Measurements from ENCODE around the gene DNAI2.

The DNAI2 gene

DNA sequence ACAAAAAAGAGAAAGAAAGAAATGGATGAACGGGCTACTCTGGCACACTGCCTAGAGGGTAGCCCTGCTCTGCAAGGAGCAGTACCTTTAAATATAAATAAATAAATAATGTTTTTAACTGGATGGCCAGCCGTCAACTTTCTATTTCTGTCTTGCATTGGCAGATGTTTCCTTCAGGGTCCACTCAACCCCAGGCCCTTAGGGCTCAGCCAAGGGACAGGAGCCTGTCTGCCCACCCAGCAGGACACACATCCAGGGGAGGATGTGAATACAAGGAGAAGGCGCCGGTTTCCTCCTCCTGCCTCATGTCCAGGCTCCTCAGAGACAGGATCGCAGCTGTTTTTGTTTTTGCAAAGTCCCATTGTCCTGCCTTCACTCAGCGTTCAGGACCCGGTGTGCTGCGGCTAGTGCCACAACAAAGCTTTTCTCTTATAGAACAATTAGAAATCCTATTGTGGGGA lies 38.1 kb upstream of the DNAI2 start:
- no peak overlapping the region for H3K4ac ChIP-seq (ENCODE audit: low read length)
- H2AK5ac ChIP-seq (ENCODE audit: low read depth, low read length) = no peak overlapping the region
- H3K79me1 ChIP-seq (ENCODE audit: low read depth, low read length) = no peaks in the 10 kb centered on the region
- no peaks in the 10 kb centered on the region for H3K9me3 ChIP-seq (replicated peaks in 1 of 2; ENCODE audit: control insufficient read depth in 2 of 2, insufficient read depth in 1 of 2, low read depth in 1 of 2, low read length in 2 of 2)
- no peak overlapping the region for H2BK5ac ChIP-seq (ENCODE audit: low read length)
- H3K27me3 ChIP-seq (ENCODE audit: control insufficient read depth in 3 of 3, insufficient read depth in 3 of 3, low read depth in 1 of 3, low read length in 3 of 3) = no peaks in the 10 kb centered on the region
- peaks cover 13 to 25% of the 10 kb centered on the region in 2 donors for H3K4me1 ChIP-seq (ENCODE audit: control insufficient read depth in 2 of 2, insufficient read depth in 1 of 2, low read depth in 1 of 2, low read length in 2 of 2)
- no peak overlapping the region for H4K91ac ChIP-seq (ENCODE audit: low read depth, low read length, poor library complexity)
- no peak overlapping the region for H2AFZ ChIP-seq (ENCODE audit: low read length)
- no peak overlapping the region for H2BK120ac ChIP-seq (ENCODE audit: low read depth, low read length)
- no peak overlapping the region for H3K27ac ChIP-seq (replicated peaks; ENCODE audit: low read length)
- H3K14ac ChIP-seq (ENCODE audit: low read length) = no peak overlapping the region
- H3K23ac ChIP-seq (ENCODE audit: low read depth, low read length, poor library complexity) = no peak overlapping the region
- no peak overlapping the region for H2BK12ac ChIP-seq (ENCODE audit: low read length)
- peaks cover 0 to 32% of the 10 kb centered on the region in 2 donors for H3K36me3 ChIP-seq (replicated peaks in 1 of 2; ENCODE audit: control insufficient read depth in 2 of 2, insufficient read depth in 2 of 2, low read length in 2 of 2)
- H4K8ac ChIP-seq (ENCODE audit: low read depth, low read length) = no peak overlapping the region
- H3K18ac ChIP-seq (ENCODE audit: low read length) = no peak overlapping the region
- no peak for DNase-seq (ENCODE audit: low spot score)
- H3K4me2 ChIP-seq (ENCODE audit: insufficient read depth, low read length, poor library complexity, severe bottlenecking) = no peak overlapping the region
- H3K4me3 ChIP-seq (ENCODE audit: low read length in 2 of 2) = no peak overlapping the region
- no peak overlapping the region for H3K9ac ChIP-seq (ENCODE audit: low read depth, low read length, poor library complexity)
- no CpG with 5 or more reads among the region's 8 CpGs for WGBS, 2 donors (ENCODE audit: extremely low coverage in 2 of 2, insufficient read length in 2 of 2, insufficient replicate concordance in 1 of 2)
- H2BK15ac ChIP-seq (ENCODE audit: low read length) = no peak overlapping the region

- Histone ChIP-seq H3K4me2 (ENCODE audit: insufficient read depth, low read length, poor library complexity, severe bottlenecking) (no peak overlapping the region), H3K79me1 (ENCODE audit: low read depth, low read length) (no peaks in the 10 kb centered on the region), H3K4me3 (ENCODE audit: low read length in 2 of 2) (no peak overlapping the region), H4K8ac (ENCODE audit: low read depth, low read length) (no peak overlapping the region), H3K9ac (ENCODE audit: low read depth, low read length, poor library complexity) (no peak overlapping the region), H2BK15ac (ENCODE audit: low read length) (no peak overlapping the region), H4K91ac (ENCODE audit: low read depth, low read length, poor library complexity) (no peak overlapping the region), H2BK120ac (ENCODE audit: low read depth, low read length) (no peak overlapping the region), H2BK5ac (ENCODE audit: low read length) (no peak overlapping the region), H3K23ac (ENCODE audit: low read depth, low read length, poor library complexity) (no peak overlapping the region), H2BK12ac (ENCODE audit: low read length) (no peak overlapping the region), H2AK5ac (ENCODE audit: low read depth, low read length) (no peak overlapping the region), H3K14ac (ENCODE audit: low read length) (no peak overlapping the region), H3K18ac (ENCODE audit: low read length) (no peak overlapping the region), H3K4me1 (ENCODE audit: control insufficient read depth in 2 of 2, insufficient read depth in 1 of 2, low read depth in 1 of 2, low read length in 2 of 2) (peaks cover 7 to 25% of the 10 kb centered on the region in 2 donors), H3K4ac (ENCODE audit: low read length) (no peak overlapping the region), H3K36me3 (replicated peaks in 1 of 2; ENCODE audit: control insufficient read depth in 2 of 2, insufficient read depth in 2 of 2, low read length in 2 of 2) (peaks cover 0 to 21% of the 10 kb centered on the region in 2 donors), H3K27ac (replicated peaks; ENCODE audit: low read length) (no peak overlapping the region), H3K27me3 (ENCODE audit: control insufficient read depth in 3 of 3, insufficient read depth in 3 of 3, low read depth in 1 of 3, low read length in 3 of 3) (peaks cover 0 to 2% (median 0%) of the 10 kb centered on the region in 3 experiments), H2AFZ (ENCODE audit: low read length) (no peak overlapping the region), H3K9me3 (replicated peaks in 1 of 2; ENCODE audit: control insufficient read depth in 2 of 2, insufficient read depth in 1 of 2, low read depth in 1 of 2, low read length in 2 of 2) (no peaks in the 10 kb centered on the region)
- DNase-seq (ENCODE audit: low spot score) = no peak
- WGBS, 2 donors (ENCODE audit: extremely low coverage in 2 of 2, insufficient read length in 2 of 2, insufficient replicate concordance in 1 of 2) = no CpG with 5 or more reads among the region's 12 CpGs
Measured at GRCh38 chr17:74237321-74237720, 36.7 kb upstream of the DNAI2 start.

DNA sequence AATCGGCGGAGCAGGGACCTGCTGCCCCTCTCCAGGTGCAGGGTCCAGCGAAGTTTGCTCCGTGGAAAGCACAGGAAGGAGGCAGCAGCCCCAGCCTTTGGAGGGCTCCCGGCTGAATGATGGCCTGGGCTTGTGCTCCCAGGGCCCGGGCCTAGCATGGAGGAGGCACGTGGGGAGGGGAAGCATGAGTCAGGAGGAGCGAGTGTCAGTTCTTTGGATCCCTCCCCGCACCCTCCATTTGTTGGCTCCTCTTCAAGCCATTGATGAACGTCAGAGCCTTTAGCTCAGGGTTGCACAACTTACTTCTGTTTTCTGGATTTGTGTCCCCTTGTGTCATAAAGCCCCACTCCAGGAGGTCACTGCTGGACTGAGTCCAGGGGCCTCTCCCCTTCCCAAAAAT lies 34.9 kb upstream of the DNAI2 start:
- H3K18ac ChIP-seq (ENCODE audit: low read length) = peak overlapping the region; percentile 76
- H3K4me1 ChIP-seq (ENCODE audit: control insufficient read depth in 2 of 2, insufficient read depth in 1 of 2, low read depth in 1 of 2, low read length in 2 of 2) = peaks cover 5 to 21% of the 10 kb centered on the region in 2 donors
- no CpG with 5 or more reads among the region's 10 CpGs for WGBS, 2 donors (ENCODE audit: extremely low coverage in 2 of 2, insufficient read length in 2 of 2, insufficient replicate concordance in 1 of 2)
- H3K9me3 ChIP-seq (replicated peaks in 1 of 2; ENCODE audit: control insufficient read depth in 2 of 2, insufficient read depth in 1 of 2, low read depth in 1 of 2, low read length in 2 of 2) = no peaks in the 10 kb centered on the region
- no peak overlapping the region for H2AK5ac ChIP-seq (ENCODE audit: low read depth, low read length)
- no peak for DNase-seq (ENCODE audit: low spot score)
- H2BK15ac ChIP-seq (ENCODE audit: low read length) = no peak overlapping the region
- no peak overlapping the region for H3K14ac ChIP-seq (ENCODE audit: low read length)
- H3K4me2 ChIP-seq (ENCODE audit: insufficient read depth, low read length, poor library complexity, severe bottlenecking) = no peak overlapping the region
- H4K91ac ChIP-seq (ENCODE audit: low read depth, low read length, poor library complexity) = no peak overlapping the region
- H2AFZ ChIP-seq (ENCODE audit: low read length) = no peak overlapping the region
- no peak overlapping the region for H3K4ac ChIP-seq (ENCODE audit: low read length)
- H3K36me3 ChIP-seq (replicated peaks in 1 of 2; ENCODE audit: control insufficient read depth in 2 of 2, insufficient read depth in 2 of 2, low read length in 2 of 2) = peaks cover 0 to 27% of the 10 kb centered on the region in 2 donors
- H4K8ac ChIP-seq (ENCODE audit: low read depth, low read length) = no peak overlapping the region
- H2BK120ac ChIP-seq (ENCODE audit: low read depth, low read length) = no peak overlapping the region
- no peak overlapping the region for H3K4me3 ChIP-seq (ENCODE audit: low read length in 2 of 2)
- H3K79me1 ChIP-seq (ENCODE audit: low read depth, low read length) = no peaks in the 10 kb centered on the region
- H3K9ac ChIP-seq (ENCODE audit: low read depth, low read length, poor library complexity) = no peak overlapping the region
- peaks cover 0 to 3% (median 0%) of the 10 kb centered on the region in 3 experiments for H3K27me3 ChIP-seq (ENCODE audit: control insufficient read depth in 3 of 3, insufficient read depth in 3 of 3, low read depth in 1 of 3, low read length in 3 of 3)
- H2BK12ac ChIP-seq (ENCODE audit: low read length) = no peak overlapping the region
- H3K27ac ChIP-seq (replicated peaks; ENCODE audit: low read length) = no peak overlapping the region
- no peak overlapping the region for H3K23ac ChIP-seq (ENCODE audit: low read depth, low read length, poor library complexity)
- no peak overlapping the region for H2BK5ac ChIP-seq (ENCODE audit: low read length)

DNA sequence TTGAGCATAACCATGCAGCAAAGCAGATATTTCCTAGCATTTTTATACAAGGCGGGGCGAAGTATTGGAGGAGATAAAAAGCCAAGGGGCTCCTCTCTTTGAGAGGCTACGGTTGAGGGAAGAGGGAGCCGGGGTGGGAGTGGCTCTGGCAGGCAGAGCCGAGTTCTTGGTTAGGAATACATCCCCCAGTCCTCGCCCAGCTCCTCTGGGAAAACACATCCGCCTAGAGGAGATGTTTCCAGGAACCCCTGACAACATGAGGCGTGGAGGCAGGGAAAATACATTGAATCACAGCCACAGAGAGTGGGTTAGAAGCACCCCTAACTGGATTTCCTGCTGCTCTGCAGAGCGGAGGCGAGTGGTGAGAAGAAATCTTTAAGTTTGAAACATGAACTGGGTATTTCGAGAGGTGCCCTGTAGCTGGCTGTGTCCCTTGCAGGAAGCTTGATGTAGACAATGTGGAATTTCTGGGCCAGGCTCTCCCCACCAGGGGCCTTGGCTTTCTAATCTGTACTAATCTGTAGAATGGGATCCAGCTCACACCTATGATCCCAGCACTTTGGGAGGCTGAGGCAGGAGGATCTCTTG lies 33.3 kb upstream of the DNAI2 start:
- Histone ChIP-seq H4K91ac (ENCODE audit: low read depth, low read length, poor library complexity) (no peak overlapping the region), H3K4me3 (ENCODE audit: low read length in 2 of 2) (no peak overlapping the region), H3K27me3 (ENCODE audit: control insufficient read depth in 3 of 3, insufficient read depth in 3 of 3, low read depth in 1 of 3, low read length in 3 of 3) (peaks cover 0 to 7% (median 0%) of the 10 kb centered on the region in 3 experiments), H3K79me1 (ENCODE audit: low read depth, low read length) (no peaks in the 10 kb centered on the region), H2AK5ac (ENCODE audit: low read depth, low read length) (no peak overlapping the region), H2BK15ac (ENCODE audit: low read length) (no peak overlapping the region), H3K9me3 (replicated peaks in 1 of 2; ENCODE audit: control insufficient read depth in 2 of 2, insufficient read depth in 1 of 2, low read depth in 1 of 2, low read length in 2 of 2) (no peaks in the 10 kb centered on the region), H3K18ac (ENCODE audit: low read length) (no peak overlapping the region), H2BK5ac (ENCODE audit: low read length) (no peak overlapping the region), H3K36me3 (replicated peaks in 1 of 2; ENCODE audit: control insufficient read depth in 2 of 2, insufficient read depth in 2 of 2, low read length in 2 of 2) (peaks cover 0 to 27% of the 10 kb centered on the region in 2 donors), H4K8ac (ENCODE audit: low read depth, low read length) (no peak overlapping the region), H2BK12ac (ENCODE audit: low read length) (no peak overlapping the region), H2AFZ (ENCODE audit: low read length) (peak overlapping the region; percentile 6), H3K4ac (ENCODE audit: low read length) (no peak overlapping the region), H3K9ac (ENCODE audit: low read depth, low read length, poor library complexity) (no peak overlapping the region), H3K27ac (replicated peaks; ENCODE audit: low read length) (no peak overlapping the region), H2BK120ac (ENCODE audit: low read depth, low read length) (no peak overlapping the region), H3K4me2 (ENCODE audit: insufficient read depth, low read length, poor library complexity, severe bottlenecking) (no peak overlapping the region), H3K23ac (ENCODE audit: low read depth, low read length, poor library complexity) (no peak overlapping the region), H3K14ac (ENCODE audit: low read length) (no peak overlapping the region), H3K4me1 (ENCODE audit: control insufficient read depth in 2 of 2, insufficient read depth in 1 of 2, low read depth in 1 of 2, low read length in 2 of 2) (peaks cover 10 to 25% of the 10 kb centered on the region in 2 donors)
- no CpG with 5 or more reads among the region's 11 CpGs for WGBS, 2 donors (ENCODE audit: extremely low coverage in 2 of 2, insufficient read length in 2 of 2, insufficient replicate concordance in 1 of 2)
- DNase-seq (ENCODE audit: low spot score) = no peak

Measured in neuronal stem cell (in vitro differentiated cells).